ENCODE results near the gene NFE2L2. TPM values are rescaled to one million over a fixed set of nuclear protein-coding genes. Genes with fewer than 3 reads are reported as not detected.

The NFE2L2 gene
- total and polyA plus RNA-seq, 9 of the 15 experiments (the other 6 are each of a cell fraction or from before 2014, with no cell fraction given) = 29.3 to 120 (median 59.3) TPM

DNA sequence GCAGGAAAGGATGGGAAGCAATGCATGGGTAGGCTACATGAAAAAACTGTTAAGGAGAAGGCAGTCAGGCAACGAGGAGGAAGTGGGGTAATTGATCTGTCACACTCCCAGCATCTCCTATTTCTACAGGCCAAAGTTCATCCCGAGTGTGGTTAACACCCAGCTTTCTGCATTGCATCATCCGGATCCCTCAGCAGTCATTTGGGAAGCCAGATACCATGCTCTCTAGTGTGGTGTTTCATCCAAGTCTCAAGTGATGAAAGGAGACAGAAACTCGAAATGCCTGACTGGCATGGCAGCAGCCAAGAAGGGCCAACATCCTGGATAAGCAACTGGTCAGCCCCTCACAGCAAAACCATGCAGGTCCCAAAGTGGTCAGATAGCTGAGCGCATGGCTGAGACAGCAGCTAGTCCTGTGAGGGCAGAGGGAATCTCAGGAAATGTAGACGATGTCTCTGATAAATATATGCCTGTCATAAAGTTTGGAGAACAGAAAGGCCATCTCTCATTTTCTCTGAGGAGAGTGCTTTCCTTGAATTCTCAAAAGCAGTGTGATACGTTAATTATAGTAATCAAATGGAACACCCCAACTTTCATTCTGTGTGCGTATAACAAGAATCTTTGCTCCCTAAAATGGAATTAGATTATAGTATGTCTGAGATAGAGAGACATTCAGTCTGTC, 76.8 kb downstream of the NFE2L2 start:
- no peaks in the 10 kb centered on the region; the same call in 1 of the 2 replicates for H3K9me3 ChIP-seq (replicated peaks; ENCODE audit: control insufficient read depth, insufficient read depth, low read depth, low read length)
- no peaks in the 10 kb centered on the region for H3K79me2 ChIP-seq (ENCODE audit: control insufficient read depth, insufficient read depth, low read length)
- ATAC-seq = peak; percentile 79
- peak overlapping the region; percentile 78 for H2AFZ ChIP-seq (ENCODE audit: low read depth, low read length)
- no peaks in the 10 kb centered on the region for H3K9me1 ChIP-seq (ENCODE audit: control insufficient read depth, insufficient read depth, low read length)
- CTCF ChIA-PET (ENCODE audit: low intra/inter-chr PET ratio) = no interaction called here
- peak overlapping the region in 1 of 2 experiments; percentile 60; a peak in 1 of 4 replicates for H3K9ac ChIP-seq (ENCODE audit: insufficient read depth in 1 of 2, low read depth in 2 of 2, low read length in 2 of 2)
- H3K27ac ChIP-seq (ENCODE audit: extremely low read depth, low read depth, low read length) = no peak overlapping the region; the same call in 2 of the 3 replicates
- FAIRE-seq = peak; percentile 48
- no peak overlapping the region; the same call in 1 of the 2 replicates for H3K4me2 ChIP-seq (ENCODE audit: insufficient read depth, low read length)
- peak in 1 of 4 experiments; percentile 41 for DNase-seq (ENCODE audit: extremely low read depth in 1 of 4, low spot score in 3 of 4)
- POLR2A ChIA-PET = interaction anchor here (1.0 to 1.6 kb wide), 2 partner anchors 15 to 33 kb away, joined by 3 to 4 read pairs; no protein-coding TSS in a partner anchor
- no peaks in the 10 kb centered on the region for H3K36me3 ChIP-seq (ENCODE audit: control insufficient read depth, insufficient read depth, low read length)
- in situ Hi-C loops (cut with MboI) (no loop called here), intact Hi-C loops (cut with micrococcal nuclease) (no loop called here)
- H3K4me1 ChIP-seq (replicated peaks in 1 of 2; ENCODE audit: control insufficient read depth in 2 of 2, insufficient read depth in 2 of 2, low read length in 2 of 2) = peaks cover 0 to 8% of the 10 kb centered on the region in 2 experiments; a peak in 4 of 5 replicates
- BruUV-seq (replicated peaks) = no TSS peak
- H3K27me3 ChIP-seq (ENCODE audit: control insufficient read depth in 2 of 2, insufficient read depth in 2 of 2, low read length in 2 of 2) = no peaks in the 10 kb centered on the region
- H4K20me1 ChIP-seq (replicated peaks; ENCODE audit: control insufficient read depth, insufficient read depth, low read length) = no peaks in the 10 kb centered on the region
- 30% methylated on average over 8 of the region's 8 CpGs for WGBS (ENCODE audit: insufficient coverage, low coverage, missing lambda C conversion rate)
- H3K4me3 ChIP-seq = no peak overlapping the region
- TF ChIP-seq SMARCB1 (IDR thresholded peaks at IDR 0.05; ENCODE audit: insufficient read length, low read depth) (no peak), ZNF24 (IDR thresholded peaks at IDR 0.05) (no peak), IFI16 (CRISPR knock-in tag; IDR thresholded peaks at IDR 0.05) (0 out of 2 replicates have a peak, but pooled peaks have one; percentile 19), JUND (IDR thresholded peaks at IDR 0.05; ENCODE audit: borderline replicate concordance, low read depth, low read length) (peak; percentile 78), JUND (tag; IDR thresholded peaks at IDR 0.05; ENCODE audit: borderline replicate concordance, low read depth, low read length) (peak; percentile 70; the same call in 1 of the 3 replicates), ZNF444 (CRISPR knock-in tag; IDR thresholded peaks at IDR 0.05) (no peak), BMI1 (IDR thresholded peaks at IDR 0.05; ENCODE audit: low read length) (no peak), SREBF1 (IDR thresholded peaks at IDR 0.05; ENCODE audit: borderline replicate concordance, low read depth, low read length) (no peak), POLR2H (tag; IDR thresholded peaks at IDR 0.05; ENCODE audit: low read depth) (peak; percentile 67), SRSF3 (IDR thresholded peaks at IDR 0.05; ENCODE audit: insufficient read depth, low read length) (no peak), ZC3H4 (CRISPR knock-in tag; IDR thresholded peaks at IDR 0.05; ENCODE audit: borderline replicate concordance) (no peak), BRF1 (IDR thresholded peaks at IDR 0.05; ENCODE audit: borderline replicate concordance, extremely low read depth, insufficient read length) (no peak), KAT7 (CRISPR knock-in tag; IDR thresholded peaks at IDR 0.05; ENCODE audit: borderline replicate concordance) (no peak), SMARCA5 (IDR thresholded peaks at IDR 0.05) (no peak)
- TF ChIP-seq, protein P1, sequence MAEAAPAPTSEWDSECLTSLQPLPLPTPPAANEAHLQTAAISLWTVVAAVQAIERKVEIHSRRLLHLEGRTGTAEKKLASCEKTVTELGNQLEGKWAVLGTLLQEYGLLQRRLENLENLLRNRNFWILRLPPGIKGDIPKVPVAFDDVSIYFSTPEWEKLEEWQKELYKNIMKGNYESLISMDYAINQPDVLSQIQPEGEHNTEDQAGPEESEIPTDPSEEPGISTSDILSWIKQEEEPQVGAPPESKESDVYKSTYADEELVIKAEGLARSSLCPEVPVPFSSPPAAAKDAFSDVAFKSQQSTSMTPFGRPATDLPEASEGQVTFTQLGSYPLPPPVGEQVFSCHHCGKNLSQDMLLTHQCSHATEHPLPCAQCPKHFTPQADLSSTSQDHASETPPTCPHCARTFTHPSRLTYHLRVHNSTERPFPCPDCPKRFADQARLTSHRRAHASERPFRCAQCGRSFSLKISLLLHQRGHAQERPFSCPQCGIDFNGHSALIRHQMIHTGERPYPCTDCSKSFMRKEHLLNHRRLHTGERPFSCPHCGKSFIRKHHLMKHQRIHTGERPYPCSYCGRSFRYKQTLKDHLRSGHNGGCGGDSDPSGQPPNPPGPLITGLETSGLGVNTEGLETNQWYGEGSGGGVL (CRISPR knock-in tag; IDR thresholded peaks at IDR 0.05) = no peak
- TF ChIP-seq, protein P2, sequence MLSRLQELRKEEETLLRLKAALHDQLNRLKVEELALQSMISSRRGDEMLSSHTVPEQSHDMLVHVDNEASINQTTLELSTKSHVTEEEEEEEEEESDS (CRISPR knock-in tag; IDR thresholded peaks at IDR 0.05) = no peak
- TF ChIP-seq, protein P3, sequence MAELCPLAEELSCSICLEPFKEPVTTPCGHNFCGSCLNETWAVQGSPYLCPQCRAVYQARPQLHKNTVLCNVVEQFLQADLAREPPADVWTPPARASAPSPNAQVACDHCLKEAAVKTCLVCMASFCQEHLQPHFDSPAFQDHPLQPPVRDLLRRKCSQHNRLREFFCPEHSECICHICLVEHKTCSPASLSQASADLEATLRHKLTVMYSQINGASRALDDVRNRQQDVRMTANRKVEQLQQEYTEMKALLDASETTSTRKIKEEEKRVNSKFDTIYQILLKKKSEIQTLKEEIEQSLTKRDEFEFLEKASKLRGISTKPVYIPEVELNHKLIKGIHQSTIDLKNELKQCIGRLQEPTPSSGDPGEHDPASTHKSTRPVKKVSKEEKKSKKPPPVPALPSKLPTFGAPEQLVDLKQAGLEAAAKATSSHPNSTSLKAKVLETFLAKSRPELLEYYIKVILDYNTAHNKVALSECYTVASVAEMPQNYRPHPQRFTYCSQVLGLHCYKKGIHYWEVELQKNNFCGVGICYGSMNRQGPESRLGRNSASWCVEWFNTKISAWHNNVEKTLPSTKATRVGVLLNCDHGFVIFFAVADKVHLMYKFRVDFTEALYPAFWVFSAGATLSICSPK (IDR thresholded peaks at IDR 0.05; ENCODE audit: borderline replicate concordance) = no peak
- TF ChIP-seq, protein P4, sequence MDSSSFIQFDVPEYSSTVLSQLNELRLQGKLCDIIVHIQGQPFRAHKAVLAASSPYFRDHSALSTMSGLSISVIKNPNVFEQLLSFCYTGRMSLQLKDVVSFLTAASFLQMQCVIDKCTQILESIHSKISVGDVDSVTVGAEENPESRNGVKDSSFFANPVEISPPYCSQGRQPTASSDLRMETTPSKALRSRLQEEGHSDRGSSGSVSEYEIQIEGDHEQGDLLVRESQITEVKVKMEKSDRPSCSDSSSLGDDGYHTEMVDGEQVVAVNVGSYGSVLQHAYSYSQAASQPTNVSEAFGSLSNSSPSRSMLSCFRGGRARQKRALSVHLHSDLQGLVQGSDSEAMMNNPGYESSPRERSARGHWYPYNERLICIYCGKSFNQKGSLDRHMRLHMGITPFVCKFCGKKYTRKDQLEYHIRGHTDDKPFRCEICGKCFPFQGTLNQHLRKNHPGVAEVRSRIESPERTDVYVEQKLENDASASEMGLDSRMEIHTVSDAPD (CRISPR knock-in tag; IDR thresholded peaks at IDR 0.05) = no peak

All from K562 (cell line).